AG04450 (cell line): ENCODE measurements around the gene AOAH. TPM values are rescaled to one million over a fixed set of nuclear protein-coding genes. Genes with fewer than 3 reads are reported as not detected.

Source experiments
- CTCF ChIA-PET: fragments of 300-600, 350-600 bp; formaldehyde crosslinking; extraction: SDS; loops from one replicate; lab custom pipeline; 2022; ENCODE audit warnings: antibody characterized with exemption, inconsistent platforms; lab: Charles Lee
- POLR2A ChIA-PET: fragments of 350-600 bp; formaldehyde crosslinking; extraction: SDS; loops from one replicate; lab custom pipeline; 2021; ENCODE audit warnings: antibody characterized with exemption, inconsistent platforms; lab: Yijun Ruan, JAX
- DNase-seq: peaks from one replicate; pipeline ENCODE4 v3.0.0-alpha.2; 2011; ENCODE audit warnings: low read depth, low spot score
- H3K27ac ChIP-seq: one replicate; pipeline ENCODE4 v1.5.1; 2012; ENCODE audit warnings: low read depth, low read length, control low read depth
- H3K27me3 ChIP-seq: one replicate; pipeline ENCODE4 v1.6.0; 2012; ENCODE audit warnings: low read length; ENCODE audit not compliant: control insufficient read depth, insufficient read depth
- H3K4me3 ChIP-seq: 2 replicates; pipeline ENCODE4 v1.5.1; 2011; ENCODE audit warnings: mild to moderate bottlenecking, low read depth, low read length, control low read depth
- H3K9me3 ChIP-seq: 2 replicates; pipeline ENCODE4 v1.5.1; 2012; ENCODE audit warnings: low read length; ENCODE audit not compliant: control insufficient read depth, insufficient read depth
- polyA plus RNA-seq: library from polyadenylated mRNA; depleted of rRNA; stranded (reverse); fragments of >200 nt; gene quantifications from 2 replicates; pipeline ENCODE4 v1.2.3, GENCODE V29; 2011
- TF ChIP-seq, protein P1 (sequence below): IDR thresholded peaks from 2 replicates; pipeline ENCODE4 v1.5.1; 2011; ENCODE audit warnings: low read depth, low read length, control low read depth, inconsistent platforms

The AOAH gene
- polyA plus RNA-seq, 1 experiment = not detected

DNA sequence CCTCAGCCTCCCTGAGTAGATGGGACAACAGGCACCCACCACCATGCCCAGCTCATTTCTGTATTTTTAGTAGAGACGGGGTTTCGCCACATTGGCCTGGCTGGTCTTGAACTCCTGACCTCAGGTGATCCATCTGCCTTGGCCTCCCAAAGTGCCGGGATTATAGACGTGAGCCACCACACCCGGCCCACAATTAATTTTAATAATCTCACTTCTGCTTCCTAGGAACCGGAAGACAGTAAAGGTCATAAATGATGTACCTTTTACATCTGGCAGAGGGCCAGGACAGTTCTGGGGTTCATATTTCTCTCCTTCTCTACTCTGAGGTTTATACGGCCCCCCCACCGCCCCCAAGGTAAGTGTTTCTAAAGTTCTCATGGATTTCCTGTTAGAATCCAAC lies 31.2 kb upstream of the AOAH start:
- H3K27me3 ChIP-seq = no peaks in the 10 kb centered on the region
- no peak overlapping the region for H3K27ac ChIP-seq
- TF ChIP-seq, protein P1, sequence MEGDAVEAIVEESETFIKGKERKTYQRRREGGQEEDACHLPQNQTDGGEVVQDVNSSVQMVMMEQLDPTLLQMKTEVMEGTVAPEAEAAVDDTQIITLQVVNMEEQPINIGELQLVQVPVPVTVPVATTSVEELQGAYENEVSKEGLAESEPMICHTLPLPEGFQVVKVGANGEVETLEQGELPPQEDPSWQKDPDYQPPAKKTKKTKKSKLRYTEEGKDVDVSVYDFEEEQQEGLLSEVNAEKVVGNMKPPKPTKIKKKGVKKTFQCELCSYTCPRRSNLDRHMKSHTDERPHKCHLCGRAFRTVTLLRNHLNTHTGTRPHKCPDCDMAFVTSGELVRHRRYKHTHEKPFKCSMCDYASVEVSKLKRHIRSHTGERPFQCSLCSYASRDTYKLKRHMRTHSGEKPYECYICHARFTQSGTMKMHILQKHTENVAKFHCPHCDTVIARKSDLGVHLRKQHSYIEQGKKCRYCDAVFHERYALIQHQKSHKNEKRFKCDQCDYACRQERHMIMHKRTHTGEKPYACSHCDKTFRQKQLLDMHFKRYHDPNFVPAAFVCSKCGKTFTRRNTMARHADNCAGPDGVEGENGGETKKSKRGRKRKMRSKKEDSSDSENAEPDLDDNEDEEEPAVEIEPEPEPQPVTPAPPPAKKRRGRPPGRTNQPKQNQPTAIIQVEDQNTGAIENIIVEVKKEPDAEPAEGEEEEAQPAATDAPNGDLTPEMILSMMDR = no peak
- POLR2A ChIA-PET = no interaction called here
- CTCF ChIA-PET = no interaction called here
- H3K4me3 ChIP-seq = no peak overlapping the region
- no peak for DNase-seq
- no peaks in the 10 kb centered on the region for H3K9me3 ChIP-seq

- no peaks in the 10 kb centered on the region for H3K27me3 ChIP-seq
- TF ChIP-seq, protein P1 = no peak
- ChIA-PET CTCF (no interaction called here), POLR2A (no interaction called here)
- no peak overlapping the region for H3K27ac ChIP-seq
- DNase-seq = no peak
- H3K9me3 ChIP-seq = no peaks in the 10 kb centered on the region
- no peak overlapping the region for H3K4me3 ChIP-seq
These were observed 27.9 kb upstream of the AOAH start for GRCh38 chr7:36752026-36752711.

GRCh38 chr7:36750451-36750850 lies 26.2 kb upstream of the AOAH start:
- CTCF ChIA-PET = no interaction called here
- TF ChIP-seq, protein P1 = no peak
- H3K27ac ChIP-seq = no peak overlapping the region
- H3K27me3 ChIP-seq = no peaks in the 10 kb centered on the region
- POLR2A ChIA-PET = no interaction called here
- no peak for DNase-seq
- no peak overlapping the region for H3K4me3 ChIP-seq
- H3K9me3 ChIP-seq = no peaks in the 10 kb centered on the region

DNA sequence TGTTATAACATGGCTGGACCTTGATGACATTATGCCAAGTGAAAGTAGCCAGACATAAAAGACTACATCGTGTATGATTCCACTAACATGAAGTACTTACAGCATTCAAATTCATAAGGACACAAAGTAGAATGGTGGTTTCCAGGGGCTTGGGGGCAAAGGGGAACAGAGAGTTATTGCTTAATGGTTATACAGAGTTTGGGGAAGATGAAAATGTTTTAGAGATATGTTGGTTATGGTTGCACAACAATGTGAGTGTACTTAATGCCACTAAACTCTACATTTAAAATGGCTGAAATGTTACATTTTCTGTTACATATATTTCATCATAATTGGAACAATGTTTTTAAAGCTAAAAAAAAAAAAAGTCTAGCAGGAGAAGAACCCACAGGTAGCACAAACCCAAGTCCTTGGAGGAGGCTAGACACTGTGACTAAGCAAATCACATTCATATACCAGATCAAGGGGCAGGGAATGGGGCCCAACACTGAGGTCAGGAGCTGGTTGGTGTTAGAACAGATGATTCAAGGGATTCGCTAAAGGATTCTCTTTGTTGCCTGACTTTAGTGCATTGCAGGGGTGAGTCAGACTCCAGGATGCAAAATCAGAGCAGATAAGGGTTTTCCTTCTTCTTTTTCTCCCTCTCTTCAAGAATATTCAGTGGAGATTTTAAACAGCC lies 25.1 kb upstream of the AOAH start:
- ChIA-PET POLR2A (no interaction called here), CTCF (interaction anchor here (1.2 kb wide), 1 partner anchor 79 kb away, joined by 3 read pairs; no protein-coding TSS in a partner anchor)
- H3K9me3 ChIP-seq = no peaks in the 10 kb centered on the region
- no peak for DNase-seq
- no peak overlapping the region for H3K27ac ChIP-seq
- no peak overlapping the region for H3K4me3 ChIP-seq
- TF ChIP-seq, protein P1 = no peak
- no peaks in the 10 kb centered on the region for H3K27me3 ChIP-seq

DNA sequence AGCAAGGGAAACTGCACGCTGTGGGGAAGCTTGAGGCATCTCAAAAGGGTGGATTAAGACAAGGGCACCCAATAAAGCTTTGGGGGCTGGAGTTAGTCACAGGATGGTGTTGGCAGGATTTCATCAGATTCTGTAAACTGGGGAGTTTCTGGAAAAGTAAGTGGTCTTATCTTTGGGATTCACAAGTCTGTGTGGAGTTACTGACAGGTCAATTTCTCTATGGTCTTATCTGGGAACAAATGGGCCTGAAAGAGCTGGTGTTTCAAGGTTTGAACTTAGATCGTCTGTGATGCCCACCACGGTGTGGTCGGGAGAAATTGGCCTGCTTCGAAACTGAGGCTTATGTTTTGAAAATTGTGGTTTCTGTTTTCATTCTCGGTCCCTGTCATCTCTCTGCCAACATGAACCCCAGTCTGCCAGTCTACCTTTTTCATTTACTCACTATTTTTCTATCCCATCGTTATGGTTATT lies 23.8 kb upstream of the AOAH start:
- CTCF ChIA-PET = interaction anchor here (1.2 kb wide), 1 partner anchor 77 kb away, joined by 3 read pairs; no protein-coding TSS in a partner anchor

More for the DNA sequence above, 23.8 kb upstream of the AOAH start:
- DNase-seq = no peak
- Histone ChIP-seq H3K9me3 (no peaks in the 10 kb centered on the region), H3K27ac (no peak overlapping the region), H3K27me3 (no peaks in the 10 kb centered on the region), H3K4me3 (no peak overlapping the region)
- TF ChIP-seq, protein P1 = no peak
- POLR2A ChIA-PET = no interaction called here
